Left renal pelvis (tissue), 4 donors: ENCODE results near the gene KSR2. TPM values are rescaled to one million over a fixed set of nuclear protein-coding genes. Genes with fewer than 3 reads are reported as not detected.
"Not testable (repeated sequence)": the region's sequence is repeated elsewhere in the genome, so short reads cannot be mapped to it uniquely, and the experiment has no call there.

ENCODE experiments used
- DNase-seq, 4 donors: peaks; one replicate each; pipeline ENCODE4 v3.0.0-alpha.2; 2013; ENCODE audit warnings: low read depth in 4 of 4, low spot score in 3 of 4
- polyA plus RNA-seq, 4 donors: library from polyadenylated mRNA; unstranded; fragments of 120-200 nt; gene quantifications; one replicate each; pipeline ENCODE4 v1.2.1, GENCODE V29; 2013; ENCODE audit not compliant: insufficient read length in 4 of 4

KSR2 gene
- polyA plus RNA-seq, 4 donors = 0.04 to 1.0 (median 0.66) TPM

DNA sequence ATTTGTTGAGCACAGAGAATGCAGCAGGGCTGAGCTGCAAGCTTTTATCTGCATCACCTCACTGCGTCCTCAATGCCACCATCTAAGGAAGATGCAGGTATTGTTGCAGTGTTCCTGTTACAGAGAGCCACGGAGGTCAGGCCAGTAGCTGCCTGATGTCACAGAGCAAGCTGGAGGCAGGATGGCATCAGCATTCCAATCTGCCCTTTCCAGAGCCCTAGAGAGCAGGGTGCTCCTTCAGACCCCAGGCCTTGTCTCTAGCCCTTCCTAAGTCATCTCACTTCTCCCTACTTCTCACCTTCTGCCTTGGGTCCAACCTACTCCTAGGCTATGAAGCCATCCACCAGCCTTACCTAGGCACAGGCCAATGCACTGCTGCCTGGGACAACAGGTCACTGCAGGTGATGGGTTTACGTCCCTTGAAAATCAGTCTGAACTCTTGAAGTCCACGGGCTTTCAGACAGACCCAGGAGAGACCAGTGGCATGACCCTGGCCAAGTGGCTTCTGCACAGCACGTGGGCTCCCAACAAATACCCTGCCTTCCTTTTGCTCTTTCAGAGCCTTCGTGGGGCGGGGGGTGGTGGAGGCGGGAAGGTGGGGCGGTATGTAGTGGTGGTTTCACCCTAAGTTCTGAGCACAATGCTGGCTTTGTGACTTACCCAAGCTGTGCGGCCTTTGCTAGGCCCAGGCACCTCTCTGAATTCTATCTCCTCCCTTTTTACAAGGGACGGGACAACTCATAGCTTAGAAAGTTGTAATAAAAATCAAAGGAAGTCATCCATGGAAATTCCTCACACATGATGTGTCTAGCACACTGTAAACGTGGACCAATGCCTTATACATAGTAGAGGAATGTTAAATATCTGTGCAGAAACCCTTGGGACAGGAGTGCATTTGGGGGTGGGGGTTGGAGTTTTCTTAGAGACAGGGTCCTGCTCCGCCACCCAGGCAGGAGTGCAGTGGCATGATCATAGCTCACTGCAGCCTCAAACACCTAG, 136.0 kb downstream of the KSR2 start:
- no peak for DNase-seq

- DNase-seq = no peak
Observed at GRCh38 chr12:117830471-117830870, 138.3 kb downstream of the KSR2 start.

DNA sequence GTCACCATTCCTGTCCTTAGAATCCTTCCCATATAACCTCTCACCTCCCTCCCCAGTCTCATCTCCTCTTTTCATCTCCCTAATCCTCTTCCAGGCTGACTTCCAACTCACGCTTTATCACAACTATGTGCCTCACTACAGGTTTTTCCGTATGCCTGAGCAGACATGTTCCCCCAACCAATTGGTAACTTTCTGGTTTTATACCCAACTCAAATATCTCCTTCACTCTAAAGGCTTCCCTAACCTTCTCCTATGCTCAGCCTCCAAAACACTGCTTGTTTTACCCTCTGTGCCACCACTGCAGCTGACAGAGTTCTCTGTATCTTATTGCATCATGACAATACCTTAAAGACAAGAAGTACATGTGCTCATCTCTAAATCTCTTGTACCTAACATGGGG, 139.7 kb downstream of the KSR2 start:
- no peak for DNase-seq

GRCh38 chr12:117827660-117828059, 141.1 kb downstream of the KSR2 start:
- no peak for DNase-seq

- no peak for DNase-seq
Observed at GRCh38 chr12:117825827-117826226, 143.0 kb downstream of the KSR2 start.

DNA sequence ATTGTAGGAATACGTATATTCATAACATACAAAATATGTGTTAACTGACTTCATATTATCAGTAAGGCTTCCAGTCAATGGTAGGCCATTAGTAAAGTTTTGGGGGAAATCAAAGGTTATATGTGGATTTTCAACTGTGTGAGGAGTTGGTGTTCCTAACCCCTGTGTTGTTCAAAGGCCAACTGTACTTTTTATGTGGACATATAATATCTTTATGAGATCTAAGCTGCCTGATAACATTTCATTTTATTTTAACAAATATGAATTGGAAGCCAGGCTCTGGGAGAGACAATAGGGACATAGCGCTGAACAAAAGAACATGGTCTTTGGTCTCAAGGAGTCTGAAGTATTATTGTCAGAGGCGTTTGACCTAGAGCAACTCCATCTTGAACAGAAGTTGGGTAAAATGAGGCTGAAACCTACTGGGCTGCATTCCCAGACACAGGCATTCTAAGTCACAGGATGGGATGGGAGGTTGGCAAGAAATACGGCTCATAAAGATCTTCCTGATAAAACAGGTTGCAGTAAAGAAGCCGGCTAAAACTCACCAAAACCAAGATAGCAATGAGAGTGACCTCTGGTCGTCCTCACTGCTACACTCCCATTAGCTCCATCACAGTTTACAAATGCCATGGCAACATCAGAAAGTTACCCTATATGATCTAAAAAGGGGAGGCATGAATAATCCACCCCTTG, 147.2 kb downstream of the KSR2 start:
- DNase-seq = no peak

- DNase-seq = no peak
Observed at GRCh38 chr12:117820216-117820907, 148.4 kb downstream of the KSR2 start.

DNA sequence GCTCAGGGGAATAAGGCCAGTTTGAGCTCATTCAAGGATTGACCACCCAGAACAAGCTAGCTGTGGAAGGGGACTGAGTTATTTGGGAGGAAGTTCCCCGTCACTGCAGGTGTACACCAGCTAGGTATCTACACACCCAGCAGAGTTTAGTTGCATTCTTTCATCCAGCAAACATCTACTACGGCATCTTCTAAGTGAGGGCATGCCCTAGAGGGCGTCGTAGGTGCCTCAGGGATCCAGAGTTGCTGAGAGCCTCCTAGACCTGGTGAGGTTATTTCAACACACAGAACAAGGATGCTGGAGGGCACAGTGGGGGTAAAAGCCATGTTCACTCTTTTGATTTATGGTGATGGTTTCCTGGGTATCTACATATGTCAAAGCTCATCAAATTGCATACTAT, 149.6 kb downstream of the KSR2 start:
- no peak for DNase-seq

DNA sequence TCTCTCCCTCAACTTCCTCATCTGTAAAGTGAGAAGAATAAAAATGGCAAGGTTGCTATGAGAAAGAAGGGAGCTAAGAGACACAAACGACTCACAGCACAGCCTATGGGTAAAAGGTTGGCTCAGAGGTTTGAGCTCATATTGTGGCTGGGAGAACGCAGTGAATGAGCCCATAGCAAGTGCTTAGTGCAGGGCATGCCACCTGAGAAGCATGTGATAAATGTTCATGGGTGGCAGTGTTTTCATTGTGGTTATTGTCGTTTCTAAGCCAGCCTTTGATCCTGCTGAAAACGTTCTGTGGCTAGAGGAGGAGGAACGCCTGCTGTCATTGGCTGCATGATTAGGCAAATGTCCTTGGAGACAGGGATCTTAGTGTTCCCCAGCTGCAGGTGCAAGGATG, 150.4 kb downstream of the KSR2 start:
- no peak for DNase-seq

GRCh38 chr12:117809509-117809908, 159.3 kb downstream of the KSR2 start:
- no peak for DNase-seq

DNA sequence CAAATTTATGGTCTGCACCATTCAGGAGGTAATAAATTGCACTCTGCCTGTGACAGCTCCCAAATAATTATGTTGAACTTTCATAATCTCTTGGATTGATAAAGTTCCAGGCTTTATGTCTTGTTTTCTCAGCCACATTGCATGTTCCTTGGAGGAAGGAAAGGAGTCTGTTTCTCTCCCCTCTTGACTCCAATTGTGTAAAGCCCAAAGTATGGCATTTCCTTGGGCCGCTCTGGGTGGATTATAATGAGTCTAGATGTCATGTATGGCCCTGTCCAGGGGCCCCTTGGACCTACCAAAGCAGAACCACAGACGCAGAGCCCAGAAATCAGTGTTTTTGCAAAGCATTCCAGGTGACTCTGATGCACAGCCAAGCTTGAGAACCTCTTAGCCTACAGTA, 160.8 kb downstream of the KSR2 start:
- no peak for DNase-seq

- DNase-seq = no peak
Observed at GRCh38 chr12:117807355-117807754, 161.4 kb downstream of the KSR2 start.

DNA sequence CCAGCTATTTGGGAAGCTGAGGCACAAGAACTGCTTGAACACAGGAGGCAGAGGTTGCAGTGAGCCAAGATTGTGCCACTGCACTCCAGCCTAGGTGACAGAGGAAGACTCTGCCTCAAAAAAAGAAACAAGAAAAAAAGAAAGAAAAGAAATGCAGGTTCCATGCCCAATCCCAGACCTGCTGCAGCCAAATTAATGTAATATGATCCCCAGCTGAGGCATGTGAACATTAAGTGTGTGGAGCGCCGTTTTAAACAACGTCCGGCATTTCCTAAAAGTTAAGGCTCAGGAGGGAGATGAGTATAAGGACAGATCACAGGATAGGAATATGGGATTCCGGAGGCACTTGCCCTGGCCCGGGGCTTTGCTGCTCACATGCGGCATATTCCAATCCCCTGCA, 162.9 kb downstream of the KSR2 start:
- DNase-seq = peak in 1 of 4 donors; percentile 1

DNA sequence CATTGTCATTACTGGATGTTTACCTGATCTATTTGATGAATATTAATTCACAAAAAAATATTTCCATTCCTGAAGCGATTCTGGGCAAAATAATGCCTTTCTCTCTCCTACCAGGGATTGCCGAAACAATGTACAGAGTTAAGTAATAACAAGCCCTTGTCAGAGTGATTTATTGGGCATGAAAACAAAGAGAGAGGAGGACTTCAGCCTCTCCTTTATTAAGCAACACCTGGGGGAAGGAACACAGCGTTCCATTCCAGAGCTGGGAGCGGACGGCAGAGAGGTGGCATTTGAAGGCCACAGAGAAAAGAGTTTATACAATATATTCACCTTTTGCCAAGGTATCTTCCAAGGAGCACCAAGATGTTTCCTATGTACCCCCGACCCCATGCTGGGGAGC, 165.8 kb downstream of the KSR2 start:
- peak in 1 of 4 donors; percentile 3 for DNase-seq

DNA sequence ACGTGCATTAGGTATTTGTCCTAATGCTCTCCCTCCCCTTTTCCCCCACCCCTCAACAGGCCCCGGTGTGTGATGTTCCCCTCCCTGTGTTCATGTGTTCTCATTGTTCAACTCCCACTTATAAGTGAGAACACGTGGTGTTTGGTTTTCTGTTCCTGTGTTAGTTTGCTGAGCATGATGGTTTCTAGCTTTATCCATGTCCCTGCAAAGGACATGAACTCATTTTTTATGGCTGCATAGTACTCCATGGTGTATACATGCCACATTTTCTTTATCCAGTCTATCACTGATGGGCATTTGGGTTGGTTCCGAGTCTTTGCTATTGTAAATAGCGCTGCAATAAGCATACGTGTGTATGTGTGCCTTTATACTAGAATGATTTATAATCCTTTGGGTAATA, 168.1 kb downstream of the KSR2 start:
- not testable (repeated sequence) for DNase-seq

GRCh38 chr12:117797202-117797601, 171.6 kb downstream of the KSR2 start:
- no peak for DNase-seq

DNA sequence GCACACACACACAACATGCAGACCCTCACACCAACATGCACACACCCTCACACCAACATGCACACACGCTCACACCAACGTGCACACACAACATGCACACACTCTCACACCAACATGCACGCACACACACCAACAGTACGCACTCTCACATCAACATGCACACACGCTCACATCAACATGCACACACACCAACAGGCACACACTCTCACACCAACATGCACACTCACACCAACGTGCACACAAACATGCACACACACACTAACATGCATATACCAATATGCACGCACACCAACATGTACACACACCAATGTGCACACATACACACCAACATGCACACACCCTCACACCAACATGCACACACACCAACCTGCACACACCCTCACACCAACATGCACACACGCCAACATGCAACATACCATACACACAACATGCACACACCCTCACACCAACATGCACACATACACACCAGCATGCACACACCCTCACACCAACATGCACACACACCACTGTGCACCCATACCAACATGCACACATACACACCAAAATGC, 175.8 kb downstream of the KSR2 start:
- DNase-seq = no peak

GRCh38 chr12:117792471-117792870, 176.3 kb downstream of the KSR2 start:
- no peak for DNase-seq

GRCh38 chr12:117790948-117791347, 177.8 kb downstream of the KSR2 start:
- no peak for DNase-seq

GRCh38 chr12:117790198-117790597, 178.6 kb downstream of the KSR2 start:
- DNase-seq = no peak
